ENCODE measurements around the gene TFPI.

DNA sequence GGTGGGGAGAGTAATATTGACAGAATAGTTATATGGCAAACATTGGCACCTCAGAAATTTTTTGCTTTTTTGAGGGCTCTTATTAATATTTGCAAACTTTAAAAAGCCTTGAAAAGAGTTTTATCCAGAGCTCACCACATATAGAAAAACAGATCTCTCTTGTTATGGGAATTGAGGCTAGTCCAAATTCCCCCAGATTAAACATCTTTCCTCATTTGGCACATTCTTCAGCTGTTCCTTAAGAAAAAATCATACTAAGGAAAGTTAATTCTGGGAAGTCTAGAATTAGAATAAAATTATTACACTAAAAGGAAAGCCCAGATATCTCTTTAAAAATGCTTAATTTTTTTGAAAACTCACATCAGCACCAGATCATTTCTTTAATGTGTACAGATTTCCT is 5.6 kb downstream of the TFPI start:
- TF ChIP-seq, protein P1, sequence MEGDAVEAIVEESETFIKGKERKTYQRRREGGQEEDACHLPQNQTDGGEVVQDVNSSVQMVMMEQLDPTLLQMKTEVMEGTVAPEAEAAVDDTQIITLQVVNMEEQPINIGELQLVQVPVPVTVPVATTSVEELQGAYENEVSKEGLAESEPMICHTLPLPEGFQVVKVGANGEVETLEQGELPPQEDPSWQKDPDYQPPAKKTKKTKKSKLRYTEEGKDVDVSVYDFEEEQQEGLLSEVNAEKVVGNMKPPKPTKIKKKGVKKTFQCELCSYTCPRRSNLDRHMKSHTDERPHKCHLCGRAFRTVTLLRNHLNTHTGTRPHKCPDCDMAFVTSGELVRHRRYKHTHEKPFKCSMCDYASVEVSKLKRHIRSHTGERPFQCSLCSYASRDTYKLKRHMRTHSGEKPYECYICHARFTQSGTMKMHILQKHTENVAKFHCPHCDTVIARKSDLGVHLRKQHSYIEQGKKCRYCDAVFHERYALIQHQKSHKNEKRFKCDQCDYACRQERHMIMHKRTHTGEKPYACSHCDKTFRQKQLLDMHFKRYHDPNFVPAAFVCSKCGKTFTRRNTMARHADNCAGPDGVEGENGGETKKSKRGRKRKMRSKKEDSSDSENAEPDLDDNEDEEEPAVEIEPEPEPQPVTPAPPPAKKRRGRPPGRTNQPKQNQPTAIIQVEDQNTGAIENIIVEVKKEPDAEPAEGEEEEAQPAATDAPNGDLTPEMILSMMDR (IDR thresholded peaks at IDR 0.05) = no peak
- no peak for TF ChIP-seq POLR2A (IDR thresholded peaks at IDR 0.05)
